HG03060 (cell line): ENCODE measurements around the gene DENND2D.

Experiments used
- ATAC-seq: cut with Tn5 transposase; IDR thresholded peaks from one replicate; pipeline ENCODE4 v1.9.1; 2021; ENCODE audit warnings: low read depth, moderate number of reproducible peaks; ENCODE audit not compliant: unreplicated experiment

DENND2D gene

GRCh38 chr1:111183308-111184069 lies 17.0 kb downstream of the DENND2D start:
- ATAC-seq = no peak

GRCh38 chr1:111182052-111182451 lies 18.4 kb downstream of the DENND2D start:
- no peak for ATAC-seq

GRCh38 chr1:111179968-111180533 lies 20.4 kb downstream of the DENND2D start:
- ATAC-seq = no peak

- no peak for ATAC-seq
Measured at GRCh38 chr1:111176678-111177077, 23.8 kb downstream of the DENND2D start.

- ATAC-seq = no peak
Measured at GRCh38 chr1:111175349-111175748, 25.1 kb downstream of the DENND2D start.

GRCh38 chr1:111174070-111174469 lies 26.4 kb downstream of the DENND2D start:
- no peak for ATAC-seq

- ATAC-seq = no peak
Measured at GRCh38 chr1:111172463-111172862, 28.0 kb downstream of the DENND2D start.

- ATAC-seq = no peak
Measured at GRCh38 chr1:111164151-111164550, 36.3 kb downstream of the DENND2D start.

- ATAC-seq = no peak
Measured at GRCh38 chr1:111163363-111163762, 37.1 kb downstream of the DENND2D start.

- no peak for ATAC-seq
Measured at GRCh38 chr1:111162488-111162880, 38.0 kb downstream of the DENND2D start.

- no peak for ATAC-seq
Measured at GRCh38 chr1:111161843-111162487, 38.5 kb downstream of the DENND2D start.

GRCh38 chr1:111157431-111157830 lies 43.0 kb downstream of the DENND2D start:
- no peak for ATAC-seq

- no peak for ATAC-seq
Measured at GRCh38 chr1:111154021-111154999, 46.1 kb downstream of the DENND2D start.

GRCh38 chr1:111151838-111152237 lies 48.6 kb downstream of the DENND2D start:
- ATAC-seq = no peak

GRCh38 chr1:111148376-111148881 lies 52.0 kb downstream of the DENND2D start:
- no peak for ATAC-seq

- ATAC-seq = no peak
Measured at GRCh38 chr1:111147948-111148347, 52.5 kb downstream of the DENND2D start.

GRCh38 chr1:111145963-111146768 lies 54.3 kb downstream of the DENND2D start:
- ATAC-seq = no peak

- no peak for ATAC-seq
Measured at GRCh38 chr1:111145542-111145941, 54.9 kb downstream of the DENND2D start.

- no peak for ATAC-seq
Measured at GRCh38 chr1:111142356-111142975, 58.0 kb downstream of the DENND2D start.
